Stimulated activated CD4-positive, alpha-beta T cell treated with anti-CD3 and anti-CD28 coated beads, TNF-alpha, amount 100 ng/mL, for 24 hours (primary cell): ENCODE measurements around the gene TMEM134.
"Not testable (repeated sequence)": the region's sequence is repeated elsewhere in the genome, so short reads cannot be mapped to it uniquely, and the experiment has no call there.

ENCODE experiments used
- DNase-seq, 3 experiments: peaks; one replicate each; pipeline ENCODE4 v3.0.0-alpha.2; 2020; ENCODE audit warnings: low read depth in 3 of 3

Gene TMEM134, protein sequence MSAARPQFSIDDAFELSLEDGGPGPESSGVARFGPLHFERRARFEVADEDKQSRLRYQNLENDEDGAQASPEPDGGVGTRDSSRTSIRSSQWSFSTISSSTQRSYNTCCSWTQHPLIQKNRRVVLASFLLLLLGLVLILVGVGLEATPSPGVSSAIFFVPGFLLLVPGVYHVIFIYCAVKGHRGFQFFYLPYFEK

GRCh38 chr11:67468759-67469507, at the start of gene TMEM134:
TSS of gene TMEM134 (minus strand) at chr11:67469251. CDS start at chr11:67469192, 59 bp downstream.
- peak; percentile 86 to 90 (median 89) for DNase-seq

DNA sequence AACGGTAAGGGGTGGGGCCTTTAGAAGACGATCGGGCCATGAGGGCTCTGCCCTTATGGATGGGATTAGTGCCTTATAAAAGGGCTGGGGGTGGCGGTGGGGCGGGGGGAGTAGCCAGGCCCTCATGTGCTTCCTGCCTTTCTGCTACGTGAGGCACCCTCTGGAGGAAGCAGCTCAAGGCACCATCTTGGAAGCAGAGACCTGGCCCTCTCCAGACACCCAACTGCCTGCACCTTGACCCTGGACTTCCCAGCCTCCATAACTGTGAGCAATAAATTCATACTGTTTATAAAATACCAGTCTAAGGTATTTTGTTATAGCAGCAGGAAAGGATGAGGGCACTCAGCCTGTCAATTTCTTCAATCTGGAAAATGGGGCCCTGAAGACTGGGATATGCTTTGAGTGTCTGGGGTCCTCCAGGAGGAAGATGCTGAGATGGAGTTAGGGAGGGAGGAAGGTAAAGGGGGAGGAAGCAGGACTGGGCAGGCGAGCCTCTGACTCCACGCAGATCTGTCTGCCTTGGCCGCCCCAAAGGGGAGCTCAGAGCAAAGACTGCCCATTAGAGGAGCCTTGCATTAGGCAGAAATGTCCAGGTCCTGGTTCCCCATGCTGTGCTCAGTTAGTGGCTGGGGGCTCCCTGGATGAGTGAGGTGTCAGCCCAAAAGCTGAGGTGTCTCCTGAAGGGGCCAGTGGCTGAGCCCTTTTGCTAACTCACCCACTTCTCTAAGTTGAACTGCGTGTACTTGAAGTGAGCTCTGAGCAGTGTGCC, 48.9 kb upstream of the TMEM134 start:
- no peak for DNase-seq

- no peak for DNase-seq
Observed at GRCh38 chr11:67516806-67517205, 47.8 kb upstream of the TMEM134 start.

DNA sequence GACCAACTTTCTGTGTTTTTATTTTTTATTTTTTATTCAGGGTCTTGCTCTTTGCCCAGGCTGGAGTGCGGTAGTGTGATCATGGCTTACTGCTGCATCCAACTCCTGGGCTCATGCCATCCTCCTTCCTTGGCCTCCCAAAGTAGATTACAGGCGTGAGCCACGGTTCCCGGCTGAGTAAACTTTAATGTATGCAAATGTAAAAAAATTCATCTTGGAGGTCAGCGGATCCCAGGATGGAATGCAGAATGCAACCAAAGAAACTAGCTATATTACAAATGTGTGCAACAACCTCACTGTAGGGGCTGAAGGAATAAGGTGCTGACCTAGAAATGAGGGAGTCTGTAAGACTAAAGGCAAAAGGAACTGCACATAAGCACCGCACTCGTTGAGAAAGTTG, 45.1 kb upstream of the TMEM134 start:
- DNase-seq = no peak

- DNase-seq = not testable (repeated sequence)
Observed at GRCh38 chr11:67511558-67511957, 42.5 kb upstream of the TMEM134 start.

GRCh38 chr11:67510023-67510345, 40.9 kb upstream of the TMEM134 start:
- no peak for DNase-seq

- DNase-seq = peak; percentile 98 to 99 (median 98)
Observed at GRCh38 chr11:67508486-67509121, 39.6 kb upstream of the TMEM134 start.

DNA sequence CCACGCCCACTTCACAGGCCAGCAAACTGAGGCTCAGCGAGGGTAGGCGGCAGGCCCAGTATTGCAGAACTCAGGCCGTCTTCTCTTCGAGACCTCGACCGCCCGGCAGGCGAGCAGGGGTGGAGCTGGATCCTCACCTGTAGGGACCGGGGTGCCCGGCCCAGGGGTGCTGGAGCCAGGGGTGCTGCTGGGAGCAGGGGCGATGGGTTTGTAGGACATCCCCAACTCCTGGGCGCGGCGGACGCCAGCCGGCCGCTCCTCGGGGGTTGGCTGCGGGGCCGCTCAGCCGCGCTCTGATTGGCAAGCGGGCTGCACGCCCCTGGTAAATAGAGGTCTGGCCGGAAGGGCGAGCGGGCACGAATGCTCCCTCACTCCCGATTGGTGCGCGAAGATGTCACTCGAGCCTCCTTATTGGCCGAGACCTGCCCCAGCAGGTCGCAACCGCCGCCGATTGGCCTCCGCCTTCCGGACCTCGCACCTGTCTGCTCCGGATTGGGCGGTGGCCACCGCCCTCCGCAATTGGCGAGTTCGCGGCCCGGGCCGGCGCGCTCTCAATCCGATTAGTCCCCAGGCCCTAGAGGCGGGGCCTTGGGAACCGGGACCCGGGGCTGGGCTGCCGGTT, 38.9 kb upstream of the TMEM134 start, which contains the start of gene CDK2AP2:
CDK2AP2 (minus strand) TSS at position 299 of the 622 bp plus-strand sequence; CDS start at position 219, 80 bp downstream.
- DNase-seq = peak; percentile 96 to 99 (median 96)

DNA sequence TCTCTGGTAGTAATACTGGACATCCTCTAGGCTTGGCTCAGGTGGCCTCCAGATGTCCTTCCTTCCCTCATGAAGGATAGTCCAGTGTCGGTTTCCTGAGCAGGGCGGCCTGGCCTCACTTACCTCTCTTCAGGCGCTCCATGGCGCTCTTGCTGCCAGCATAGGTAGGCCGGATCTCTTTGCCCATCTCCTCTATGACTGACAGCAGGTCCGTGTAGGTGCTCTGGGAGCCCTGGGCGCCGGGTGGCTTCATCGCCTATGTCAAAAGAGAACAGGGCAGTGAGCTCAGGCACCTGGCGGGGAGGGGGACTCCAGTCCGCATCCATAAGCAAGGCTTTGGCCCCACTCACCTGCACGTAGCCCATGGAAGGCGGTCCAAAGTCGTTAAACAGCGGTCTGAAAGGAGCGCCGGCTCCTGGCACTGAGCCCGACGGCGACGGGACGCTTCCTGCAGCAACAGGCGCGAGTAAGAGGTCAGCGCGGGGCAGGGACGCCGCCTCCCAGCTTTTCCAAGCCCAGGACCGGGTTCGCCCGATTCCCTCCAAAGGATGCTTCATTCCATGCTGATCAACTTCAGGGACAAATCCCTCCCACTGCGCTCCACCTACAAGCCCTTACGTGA, 38.3 kb upstream of the TMEM134 start:
- no peak for DNase-seq

- no peak for DNase-seq
Observed at GRCh38 chr11:67506426-67507051, 37.5 kb upstream of the TMEM134 start.

DNA sequence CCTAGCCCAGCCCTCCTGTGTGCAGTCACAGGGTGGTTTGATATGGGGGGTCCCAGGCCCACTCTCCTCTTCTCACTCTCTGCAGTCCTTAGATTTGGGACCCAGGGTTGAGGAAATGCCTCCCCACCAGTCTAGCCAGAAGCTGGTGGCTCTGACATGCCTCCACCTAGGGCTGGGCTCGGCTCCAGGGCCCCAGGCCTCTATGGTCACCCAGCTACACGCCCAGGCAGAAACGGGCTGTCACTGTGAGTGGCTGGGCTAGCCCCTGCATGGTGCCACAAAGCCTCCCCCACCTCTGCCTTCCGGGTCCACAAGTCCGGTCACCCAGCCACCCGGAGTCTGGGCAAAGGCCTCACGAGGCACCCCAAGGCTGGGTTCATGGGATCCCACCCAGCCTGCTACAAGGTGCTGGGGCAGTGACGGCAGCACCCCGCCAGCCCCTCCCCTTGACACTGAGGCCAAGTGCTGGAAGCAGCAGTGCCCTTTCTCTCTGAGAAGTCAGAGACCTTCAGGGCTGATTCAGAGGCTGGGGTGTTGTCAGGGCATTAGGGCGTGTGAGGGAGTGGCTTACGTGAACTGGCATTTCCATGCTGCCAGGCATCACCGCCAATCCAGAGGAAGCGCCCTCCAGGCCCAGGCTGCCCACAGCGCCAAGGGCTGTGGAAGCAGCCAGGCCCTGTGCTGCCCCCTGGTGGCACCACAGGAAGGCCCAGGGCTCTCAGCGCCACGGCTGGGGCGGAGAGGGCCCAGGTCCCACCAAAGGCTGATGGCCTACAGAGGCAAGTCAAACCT, 36.8 kb upstream of the TMEM134 start:
- peak; percentile 76 to 92 (median 81) for DNase-seq

DNA sequence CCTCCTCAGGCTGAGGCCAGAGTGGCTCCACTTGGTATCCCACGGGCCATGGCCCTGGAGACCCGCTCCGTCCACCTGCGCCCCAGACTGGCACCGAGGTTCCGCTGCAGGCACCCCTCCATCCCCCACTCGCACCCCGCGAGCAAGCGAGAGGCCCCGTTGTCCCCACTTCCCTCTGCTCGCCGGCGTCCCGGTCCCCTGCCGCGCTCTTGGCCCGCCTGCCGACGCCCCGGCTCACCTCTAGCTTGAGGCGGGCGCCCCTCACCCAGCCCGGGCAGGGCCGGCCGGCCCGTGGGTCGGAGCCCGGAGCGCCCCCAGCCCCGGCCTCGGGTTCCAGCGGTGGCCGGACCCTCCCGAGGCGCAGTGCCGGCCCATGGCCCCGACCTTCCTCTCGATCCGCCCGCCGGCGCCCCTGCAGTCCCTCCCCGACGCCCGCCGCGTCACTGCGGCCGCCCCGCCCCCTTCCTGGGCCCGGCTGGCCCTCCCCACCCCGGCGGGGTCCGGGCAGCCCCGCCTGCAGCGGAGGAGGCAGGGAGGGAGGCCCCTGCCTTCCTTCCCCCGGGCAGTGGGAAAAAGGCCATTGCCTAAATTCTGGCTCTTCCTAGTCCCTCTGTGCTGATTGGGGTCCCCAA, 36.0 kb upstream of the TMEM134 start, which contains the start of gene PITPNM1:
PITPNM1 (minus strand) TSS at position 414 of the 632 bp plus-strand sequence. CDS start 1,183 bp downstream, outside the sequence.
- DNase-seq = peak in 2 of 3 experiments; percentile 59 to 81

- no peak for DNase-seq
Observed at GRCh38 chr11:67504005-67504949, 35.2 kb upstream of the TMEM134 start.

DNA sequence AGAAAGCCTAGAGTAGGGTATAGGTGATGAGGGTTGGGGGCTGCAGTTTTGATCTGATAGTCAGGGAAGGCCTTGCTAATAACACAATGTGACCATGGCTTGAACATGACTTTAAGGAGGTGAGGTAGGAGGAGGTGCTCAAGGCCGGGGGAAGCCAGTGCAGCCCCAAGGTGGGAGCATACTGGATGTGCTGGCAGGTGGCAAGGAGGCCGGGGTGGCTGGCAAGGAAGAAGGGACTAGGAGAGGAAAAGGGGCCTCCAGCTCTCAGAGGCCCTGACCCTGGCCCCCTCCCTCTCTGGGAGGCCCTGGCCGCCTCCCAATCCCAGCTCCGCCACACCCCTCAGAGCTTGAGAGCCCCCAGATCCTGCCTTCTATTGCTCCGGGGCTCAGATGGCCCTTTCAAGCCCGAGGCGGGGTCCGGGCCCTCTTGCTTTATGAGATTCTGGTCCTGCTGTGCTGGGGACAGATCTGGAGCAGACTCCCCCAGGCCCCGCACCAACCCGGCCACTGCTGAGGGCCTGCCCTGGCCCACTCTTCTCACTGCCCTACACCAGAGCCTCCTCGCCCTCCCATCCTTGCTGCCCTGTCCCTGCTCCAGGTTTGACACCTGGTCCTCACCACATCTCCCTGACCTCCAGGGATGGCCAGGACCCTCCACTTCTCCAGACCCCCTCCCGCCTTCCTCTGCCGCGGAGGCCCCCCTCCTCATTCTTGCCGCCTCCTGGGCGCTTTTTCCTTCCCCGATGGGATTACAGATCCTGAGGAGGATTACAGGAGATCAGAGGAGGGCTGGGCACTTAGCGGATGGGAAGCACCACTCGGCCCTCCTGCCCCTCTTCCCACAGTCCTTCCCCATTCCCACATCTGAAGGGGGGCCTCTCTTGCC, 34.3 kb upstream of the TMEM134 start:
- DNase-seq = no peak

DNA sequence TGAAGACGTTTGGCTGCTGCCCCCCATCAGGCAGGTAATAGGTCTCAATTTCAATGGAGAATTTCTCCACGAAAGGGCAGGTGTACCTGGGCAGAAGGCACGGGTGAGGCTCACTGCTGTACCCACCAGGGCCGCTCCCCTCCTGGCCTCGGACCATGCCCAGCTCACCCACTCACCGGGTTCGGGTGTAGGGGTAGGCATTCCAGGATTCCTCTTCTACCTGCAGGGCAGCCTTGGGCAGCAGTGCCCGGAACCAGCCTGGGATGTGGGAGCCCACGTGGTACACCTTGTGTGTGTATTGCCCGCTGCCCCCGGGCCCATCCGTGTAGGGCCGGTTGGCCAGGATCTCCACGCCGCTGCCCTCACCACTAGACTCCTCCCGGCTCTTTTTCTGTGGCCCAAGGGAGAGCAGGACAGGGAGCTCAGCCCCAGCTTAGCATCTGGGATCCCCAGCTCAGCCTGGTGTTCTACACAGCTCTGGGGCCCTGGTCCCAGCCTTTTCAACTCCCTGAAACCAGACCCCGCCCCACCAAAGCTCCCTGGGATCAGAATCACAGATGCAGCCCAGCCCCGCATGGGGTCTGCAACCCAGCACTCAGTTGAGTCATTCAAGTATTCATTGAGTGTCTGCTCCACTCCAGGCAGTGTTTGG, 33.4 kb upstream of the TMEM134 start:
- no peak for DNase-seq

DNA sequence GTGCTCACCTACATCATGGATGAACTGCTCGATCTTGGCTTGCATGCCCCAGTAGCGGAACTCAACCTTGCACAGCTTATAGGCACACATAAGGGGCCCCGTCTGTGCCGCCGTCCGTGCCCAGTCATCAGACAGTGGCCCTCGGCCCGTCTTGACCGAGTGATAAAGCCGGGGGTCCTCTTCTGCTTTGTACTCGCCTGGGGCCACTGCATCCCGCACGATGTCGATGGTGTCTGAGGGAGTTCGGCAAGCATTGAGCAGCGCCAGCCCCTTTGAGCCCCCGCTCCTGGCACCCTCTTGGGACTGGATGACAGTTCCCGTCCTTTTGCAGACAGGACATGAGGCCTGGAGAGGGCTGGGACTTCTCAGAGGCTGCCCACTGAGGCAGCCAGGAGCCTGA, 32.8 kb upstream of the TMEM134 start:
- DNase-seq = no peak
